HepG2 (cell line): ENCODE measurements around the gene FOLR1. TPM values are rescaled to one million over a fixed set of nuclear protein-coding genes. Genes with fewer than 3 reads are reported as not detected.

Source experiments
- ATAC-seq: fragments of 200-7000 bp; cut with Tn5 transposase; 3 replicates; pipeline ENCODE4 v1.9.1; 2020; ENCODE audit warnings: mild to moderate bottlenecking, moderate library complexity
- BruUV-seq: library from RNA; stranded (reverse); fragments of 400-500 nt; replicated peaks from 2 replicates; lab custom pipeline; 2021; lab: Mats Ljungman, UMichigan
- CTCF ChIA-PET: fragments of 300-600 bp; formaldehyde crosslinking; extraction: SDS; loops from one replicate; lab custom pipeline; 2021; ENCODE audit warnings: low total read pairs, inconsistent platforms, low intra/inter-chr PET ratio; lab: Yijun Ruan, JAX
- POLR2A ChIA-PET: fragments of 350-600 bp; sonication (Branson Sonifier 250); formaldehyde crosslinking; loops from one replicate; lab custom pipeline; 2020; ENCODE audit warnings: antibody characterized with exemption, inconsistent platforms; lab: Yijun Ruan, JAX
- DNase-seq: peaks from one replicate; pipeline ENCODE4 v3.0.0-alpha.2; 2015; ENCODE audit warnings: low spot score
- FAIRE-seq: peaks from 3 replicates; lab custom pipeline; 2011; peaks lifted over from hg19 to GRCh38; lab: Jason Lieb, UNC
- H2AFZ ChIP-seq: one replicate; pipeline ENCODE4 v1.6.1; 2011; ENCODE audit warnings: low read length, inconsistent platforms
- H3K27ac ChIP-seq: fragments of 300-600 bp; 3 replicates; pipeline ENCODE4 v1.8.0; 2011; ENCODE audit warnings: mixed run types, mild to moderate bottlenecking, mixed read lengths, low read length, inconsistent platforms; ENCODE audit not compliant: insufficient read depth; ENCODE audit errors: extremely low read length
- H3K27me3 ChIP-seq, 2 experiments: fragments of 200-600 bp in 1 of 2; 2 replicates in 1 of 2; 3 replicates in 1 of 2; pipeline versions ENCODE4 v1.6.0 to v1.8.0; 2011; ENCODE audit warnings: low read length in 2 of 2, mild to moderate bottlenecking in 2 of 2, moderate library complexity in 2 of 2, inconsistent platforms in 1 of 2; ENCODE audit not compliant: insufficient read depth in 2 of 2, control insufficient read depth in 1 of 2
- H3K36me3 ChIP-seq, 2 experiments: fragments of 200-600 bp in 1 of 2; replicated peaks in 1 of 2; 2 replicates in 1 of 2; 3 replicates in 1 of 2; pipeline versions ENCODE4 v1.5.1 to v1.8.0; 2011; ENCODE audit warnings: low read length in 2 of 2, inconsistent platforms in 1 of 2; ENCODE audit not compliant: insufficient read depth in 2 of 2, control insufficient read depth in 1 of 2
- H3K4me1 ChIP-seq: 2 replicates; pipeline ENCODE4 v1.5.1; 2012; ENCODE audit warnings: low read length, inconsistent platforms; ENCODE audit not compliant: insufficient read depth
- H3K4me2 ChIP-seq: 2 replicates; pipeline ENCODE4 v1.6.0; 2011; ENCODE audit warnings: low read depth, low read length, inconsistent platforms
- H3K4me3 ChIP-seq, 3 experiments: fragments of 200-600 bp in 1 of 3; sonication (generic), shearing (Covaris generic) in 1 of 3; replicated peaks in 1 of 3; 2 replicates each; pipeline ENCODE4 v1.5.1; 2011 to 2016; ENCODE audit warnings: low read length in 3 of 3, inconsistent platforms in 2 of 3, low read depth in 2 of 3, mild to moderate bottlenecking in 2 of 3, control low read depth in 1 of 3, mixed read lengths in 1 of 3; ENCODE audit not compliant: insufficient read depth in 1 of 3
- H3K79me2 ChIP-seq: one replicate; pipeline ENCODE4 v1.6.1; 2011; ENCODE audit warnings: low read length, inconsistent platforms; ENCODE audit not compliant: insufficient read depth
- H3K9ac ChIP-seq: 2 replicates; pipeline ENCODE4 v1.6.0; 2011; ENCODE audit warnings: mild to moderate bottlenecking, low read depth, low read length, inconsistent platforms; ENCODE audit not compliant: insufficient read depth
- H3K9me3 ChIP-seq: 2 replicates; pipeline ENCODE4 v1.5.1; 2012; ENCODE audit warnings: mild to moderate bottlenecking, low read length
- H4K20me1 ChIP-seq: 2 replicates; pipeline ENCODE4 v1.6.0; 2011; ENCODE audit warnings: inconsistent platforms, mild to moderate bottlenecking, low read length, moderate library complexity; ENCODE audit not compliant: insufficient read depth
- CREBL2 ChIP-seq: sonication (generic); formaldehyde crosslinking; IDR thresholded peaks from 2 replicates; pipeline ENCODE4 v1.8.1; 2023; ENCODE audit warnings: missing genetic modification reagents, mild to moderate bottlenecking, borderline replicate concordance
- CTCF ChIP-seq: sonication (generic); formaldehyde crosslinking; IDR thresholded peaks from 2 replicates; pipeline ENCODE4 v1.5.0; 2020; ENCODE audit warnings: mild to moderate bottlenecking, missing genetic modification reagents, moderate library complexity
- ELF4 ChIP-seq: sonication (generic); formaldehyde crosslinking; IDR thresholded peaks from 2 replicates; pipeline ENCODE4 v1.5.0; 2020; ENCODE audit warnings: missing genetic modification reagents, mild to moderate bottlenecking, moderate library complexity, borderline replicate concordance
- JARID2 ChIP-seq: sonication (generic); formaldehyde crosslinking; IDR thresholded peaks from 2 replicates; pipeline ENCODE4 v1.8.1; 2023; ENCODE audit warnings: missing genetic modification reagents, inconsistent platforms; ENCODE audit not compliant: insufficient replicate concordance
- KMT2B ChIP-seq: IDR thresholded peaks from 2 replicates; pipeline ENCODE4 v1.6.1; 2016; ENCODE audit warnings: missing genetic modification reagents, missing compliant biosample characterization
- PITX1 ChIP-seq: sonication (generic); formaldehyde crosslinking; IDR thresholded peaks from 2 replicates; pipeline ENCODE4 v1.5.1; 2020; ENCODE audit warnings: mild to moderate bottlenecking, missing genetic modification reagents
- SIN3A ChIP-seq: IDR thresholded peaks from 2 replicates; pipeline ENCODE4 v1.6.1; 2011; ENCODE audit warnings: low read depth, mild to moderate bottlenecking, control low read depth, low read length, borderline replicate concordance
- SMC3 ChIP-seq: IDR thresholded peaks from 2 replicates; pipeline ENCODE4 v1.6.1; 2011; ENCODE audit warnings: low read length, improper control_type of control experiment
- SP5 ChIP-seq: IDR thresholded peaks from 2 replicates; pipeline ENCODE4 v1.6.1; 2016; ENCODE audit warnings: low read depth, borderline replicate concordance
- ZNF264 ChIP-seq: sonication (generic); formaldehyde crosslinking; IDR thresholded peaks from 2 replicates; pipeline ENCODE4 v1.4.0; 2020; ENCODE audit warnings: missing genetic modification reagents
- ZNF292 ChIP-seq: sonication (generic); formaldehyde crosslinking; IDR thresholded peaks from 2 replicates; pipeline ENCODE4 v1.8.1; 2022; ENCODE audit warnings: mild to moderate bottlenecking, low read depth, missing genetic modification reagents, borderline replicate concordance
- ZNF317 ChIP-seq: sonication (generic); formaldehyde crosslinking; IDR thresholded peaks from 2 replicates; pipeline ENCODE4 v1.5.0; 2020; ENCODE audit warnings: mild to moderate bottlenecking, missing genetic modification reagents
- ZNF326 ChIP-seq: sonication (generic); formaldehyde crosslinking; IDR thresholded peaks from 2 replicates; pipeline ENCODE4 v1.4.0; 2020; ENCODE audit warnings: missing genetic modification reagents, borderline replicate concordance
- ZNF350 ChIP-seq: sonication (generic); formaldehyde crosslinking; IDR thresholded peaks from 2 replicates; pipeline ENCODE4 v1.4.0; 2020; ENCODE audit warnings: mild to moderate bottlenecking, low read depth, missing genetic modification reagents, borderline replicate concordance
- ZNF891 ChIP-seq: sonication (generic); formaldehyde crosslinking; IDR thresholded peaks from 2 replicates; pipeline ENCODE4 v1.5.0; 2020; ENCODE audit warnings: mild to moderate bottlenecking, missing genetic modification reagents
- WGBS: methylation state at CpG from one replicate; pipeline ENCODE4 v1.1.6; 2017; ENCODE audit warnings: low lambda C conversion rate; 5-methylcytosine and 5-hydroxymethylcytosine counted together
- in situ Hi-C: cut with HindIII; loops from 2 replicates; pipeline ENCODE4 v1.10.0; 2017; ENCODE audit warnings: low pct_unique_long_range_greater_than_20kb; ENCODE audit not compliant: extremely low pct_ligation_motif_present
- intact Hi-C: fragments of 100-400 bp; cut with micrococcal nuclease; formaldehyde crosslinking; loops from one replicate; pipeline ENCODE4 v1.10.0; 2022; ENCODE audit not compliant: unreplicated experiment
- polyA plus RNA-seq, 8 experiments: library from polyadenylated mRNA; depleted of rRNA in 3 of 8; stranded (reverse) in 7 of 8; unstranded in 1 of 8; fragments of >200 nt; fragmentation: Illumina TruSeq in 4 of 8; extraction: Trizol in 4 of 8; gene quantifications; 2 replicates each; pipeline versions ENCODE4 v1.2.1 to v1.2.3, GENCODE V29; 2011 to 2016; ENCODE audit warnings: low read depth in 4 of 8, missing spikeins in 1 of 8, mixed read lengths in 1 of 8; ENCODE audit not compliant: insufficient read depth in 1 of 8
- total RNA-seq, 5 experiments: library from RNA; depleted of rRNA; stranded (reverse); fragments of >200 nt; fragmentation: Illumina TruSeq; extraction: Trizol; gene quantifications; 2 replicates each; pipeline ENCODE4 v1.2.3, GENCODE V29; 2016; ENCODE audit warnings: low read depth in 1 of 5

FOLR1 gene
- total and polyA plus RNA-seq, 2 of the 13 experiments (the other 11 are each of a cell fraction or from before 2014, with no cell fraction given): 0.20 TPM; not detected in 1

GRCh38 chr11:72234920-72235319 is 43.0 kb downstream of the FOLR1 start (continued):
- no peak for TF ChIP-seq SP5 (CRISPR knock-in tag)
- TF ChIP-seq ZNF350 (CRISPR knock-in tag): no peak
- TF ChIP-seq SIN3A: no peak
- TF ChIP-seq, all 625 proteins: peak for 0

GRCh38 chr11:72235351-72236057 is 43.6 kb downstream of the FOLR1 start:
- no peak overlapping the region for H3K27ac ChIP-seq
- in situ Hi-C loops: no loop called here
- no peak overlapping the region for H3K9ac ChIP-seq
- no peak overlapping the region for H3K4me2 ChIP-seq
- H3K27me3 ChIP-seq: peaks cover 1 to 10% of the 10 kb centered on the region in 2 experiments; a peak in 4 of 5 replicates
- H4K20me1 ChIP-seq: no peaks in the 10 kb centered on the region
- POLR2A ChIA-PET: interaction anchor here (1.2 kb wide), 1 partner anchor 199 kb away, joined by 3 read pairs; the partner anchor contains the start of gene CLPB
- H3K4me3 ChIP-seq: no peak overlapping the region
- DNase-seq: no peak
- H3K36me3 ChIP-seq: peaks cover 16 to 48% of the 10 kb centered on the region in 2 experiments; a peak in 4 of 5 replicates
- intact Hi-C loops: no loop called here
- no peak for FAIRE-seq
- TF ChIP-seq CTCF (no peak), KMT2B (CRISPR knock-in tag) (no peak), ZNF891 (CRISPR knock-in tag) (no peak), JARID2 (no peak), SMC3 (no peak), ZNF264 (CRISPR knock-in tag) (no peak), PITX1 (CRISPR knock-in tag) (no peak), ZNF292 (CRISPR knock-in tag) (no peak), CREBL2 (no peak), ELF4 (no peak), ZNF326 (no peak), ZNF317 (CRISPR knock-in tag) (no peak)
- H2AFZ ChIP-seq: no peak overlapping the region
- H3K9me3 ChIP-seq: no peaks in the 10 kb centered on the region
- no TSS peak for BruUV-seq
- no peaks in the 10 kb centered on the region for H3K79me2 ChIP-seq
- 98% methylated on average over 8 of the region's 17 CpGs for WGBS
- peaks cover 12% of the 10 kb centered on the region for H3K4me1 ChIP-seq
- CTCF ChIA-PET: no interaction called here
- no peak for ATAC-seq
